T47D (cell line): ENCODE data around the gene BHLHE40.

Source experiments
- DNase-seq, 2 experiments: peaks; one replicate each; pipeline versions ENCODE4 v3.0.0 to v3.0.0-alpha.2; 2011 to 2012; ENCODE audit warnings: low read depth in 1 of 2, low spot score in 1 of 2
- JUND ChIP-seq: IDR thresholded peaks from 2 replicates; pipeline ENCODE4 v1.6.1; 2012; ENCODE audit warnings: low read depth
- in situ Hi-C: cut with HindIII; loops from 2 replicates; pipeline ENCODE4 v1.10.0; 2016; ENCODE audit warnings: low sequenced_read_pairs, low pct_unique_long_range_greater_than_20kb

BHLHE40 gene

DNA sequence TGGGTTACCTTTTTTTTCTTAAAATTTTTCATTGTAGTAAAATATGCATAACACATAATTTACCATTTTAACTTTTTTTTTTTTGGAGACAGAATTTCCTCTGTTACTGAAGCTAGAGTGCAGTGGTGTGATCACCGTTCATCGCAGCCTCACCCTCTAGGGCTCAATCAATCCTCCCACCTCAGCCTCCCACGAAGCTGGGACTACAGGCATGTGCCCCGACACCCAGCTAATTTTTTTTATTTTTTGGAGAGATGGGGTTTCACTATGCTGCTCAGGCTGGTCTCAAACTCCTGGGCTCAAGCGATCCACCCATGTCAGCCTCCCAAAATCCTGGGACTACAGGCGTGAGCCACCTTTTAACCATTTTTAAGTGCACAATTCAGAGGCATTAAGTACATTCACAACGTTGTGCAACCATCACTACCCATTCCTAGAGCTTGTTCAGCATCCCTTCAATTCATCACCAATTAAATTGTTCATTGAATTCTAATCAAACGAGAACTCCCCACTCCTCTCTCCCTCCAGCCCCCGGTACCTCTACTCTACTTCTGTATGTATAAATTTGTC, 44.6 kb downstream of the BHLHE40 start:
- in situ Hi-C loops, result no loop called here
- DNase-seq, result no peak
- no peak for TF ChIP-seq JUND

GRCh38 chr3:5026046-5026362, 46.8 kb downstream of the BHLHE40 start:
- in situ Hi-C loops, result no loop called here
- no peak for TF ChIP-seq JUND
- no peak for DNase-seq

DNA sequence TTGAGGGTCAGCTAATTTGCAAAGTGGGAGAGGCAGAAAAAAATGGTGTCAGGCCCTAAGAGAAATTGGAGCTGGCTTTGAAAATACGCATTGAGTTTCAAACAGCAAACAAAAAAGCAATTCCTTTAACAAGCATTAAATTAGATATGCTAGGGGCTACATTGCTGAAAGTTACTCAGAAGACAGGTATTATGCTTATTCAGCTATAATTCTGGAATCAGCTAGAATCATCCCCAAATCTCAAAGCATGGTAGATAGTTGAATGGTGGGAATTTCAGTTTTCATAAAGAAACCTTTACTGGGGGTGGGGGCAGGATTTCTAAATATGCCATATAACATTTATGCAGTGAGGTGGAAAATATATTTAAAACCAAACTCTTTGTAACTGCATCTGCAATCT, 50.5 kb downstream of the BHLHE40 start:
- no peak for TF ChIP-seq JUND
- no peak for DNase-seq
- in situ Hi-C loops, result no loop called here

DNA sequence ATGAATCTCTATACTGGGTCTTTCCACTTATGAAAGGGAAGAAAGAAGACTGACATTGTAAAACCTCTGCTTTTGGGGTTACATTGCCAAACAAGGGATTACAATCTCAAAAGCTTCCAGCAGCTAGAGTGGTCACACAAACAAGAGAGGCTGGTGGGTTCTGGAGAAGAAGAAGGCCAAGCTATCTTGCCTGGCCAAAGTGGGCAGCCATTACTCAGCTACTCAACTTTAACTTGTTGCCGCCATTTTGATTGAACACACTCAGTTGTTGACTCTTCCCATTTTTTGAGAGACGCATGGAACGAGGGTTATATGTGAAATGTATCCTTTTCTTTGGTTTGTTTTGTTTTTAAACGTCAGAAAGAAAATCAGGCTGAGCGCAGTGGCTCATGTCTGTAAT, 50.9 kb downstream of the BHLHE40 start:
- in situ Hi-C loops, result no loop called here
- no peak for TF ChIP-seq JUND
- DNase-seq, result no peak

DNA sequence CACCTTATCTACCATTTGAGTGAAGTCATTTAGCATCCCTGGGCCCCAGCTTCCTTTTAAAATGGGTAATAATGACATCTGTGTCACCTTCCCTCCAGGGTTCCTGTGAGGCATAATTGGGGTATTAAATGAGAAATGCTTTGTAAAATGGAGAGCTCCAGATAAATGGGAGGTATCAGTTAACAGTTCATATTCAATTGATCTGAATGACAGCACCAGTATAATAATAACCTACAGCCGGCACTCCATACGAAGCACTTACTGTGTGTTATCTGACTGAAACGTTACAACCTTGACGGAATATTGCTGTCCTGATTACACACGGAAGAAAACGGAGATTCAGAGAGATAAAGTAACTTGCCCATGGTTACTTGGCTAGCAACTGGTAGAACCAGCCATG, 53.6 kb downstream of the BHLHE40 start:
- in situ Hi-C loops, result no loop called here
- no peak for DNase-seq
- TF ChIP-seq JUND, result no peak
